ENCODE measurements around the gene NCKAP5.

- TF ChIP-seq POLR2A (IDR thresholded peaks at IDR 0.05; ENCODE audit: control extremely low read depth in 1 of 2, low read depth in 2 of 2, low read length in 2 of 2) (no peak), CHD2 (IDR thresholded peaks at IDR 0.05; ENCODE audit: low read length) (no peak), CEBPB (IDR thresholded peaks at IDR 0.05; ENCODE audit: low read depth, low read length) (no peak), SIX5 (IDR thresholded peaks at IDR 0.05; ENCODE audit: low read depth, low read length) (no peak), EP300 (IDR thresholded peaks at IDR 0.05; ENCODE audit: borderline replicate concordance in 1 of 2, low read depth in 2 of 2, low read length in 2 of 2) (no peak), SRF (IDR thresholded peaks at IDR 0.05; ENCODE audit: low read depth, low read length) (no peak)
- TF ChIP-seq, protein P1, sequence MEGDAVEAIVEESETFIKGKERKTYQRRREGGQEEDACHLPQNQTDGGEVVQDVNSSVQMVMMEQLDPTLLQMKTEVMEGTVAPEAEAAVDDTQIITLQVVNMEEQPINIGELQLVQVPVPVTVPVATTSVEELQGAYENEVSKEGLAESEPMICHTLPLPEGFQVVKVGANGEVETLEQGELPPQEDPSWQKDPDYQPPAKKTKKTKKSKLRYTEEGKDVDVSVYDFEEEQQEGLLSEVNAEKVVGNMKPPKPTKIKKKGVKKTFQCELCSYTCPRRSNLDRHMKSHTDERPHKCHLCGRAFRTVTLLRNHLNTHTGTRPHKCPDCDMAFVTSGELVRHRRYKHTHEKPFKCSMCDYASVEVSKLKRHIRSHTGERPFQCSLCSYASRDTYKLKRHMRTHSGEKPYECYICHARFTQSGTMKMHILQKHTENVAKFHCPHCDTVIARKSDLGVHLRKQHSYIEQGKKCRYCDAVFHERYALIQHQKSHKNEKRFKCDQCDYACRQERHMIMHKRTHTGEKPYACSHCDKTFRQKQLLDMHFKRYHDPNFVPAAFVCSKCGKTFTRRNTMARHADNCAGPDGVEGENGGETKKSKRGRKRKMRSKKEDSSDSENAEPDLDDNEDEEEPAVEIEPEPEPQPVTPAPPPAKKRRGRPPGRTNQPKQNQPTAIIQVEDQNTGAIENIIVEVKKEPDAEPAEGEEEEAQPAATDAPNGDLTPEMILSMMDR (IDR thresholded peaks at IDR 0.05; ENCODE audit: control extremely low read depth in 1 of 3, insufficient read depth in 1 of 3, low read depth in 1 of 3, low read length in 3 of 3) = no peak
These were observed 265.1 kb downstream of the NCKAP5 start for GRCh38 chr2:133303150-133303549.
